ENCODE data around the gene CAPN11. TPM values are rescaled to one million over a fixed set of nuclear protein-coding genes. Genes with fewer than 3 reads are reported as not detected.

Gene CAPN11
- total and polyA plus RNA-seq, 9 of the 15 experiments (the other 6 are each of a cell fraction or from before 2014, with no cell fraction given): 0.03 to 0.61 (median 0.17) TPM; not detected in 1

- peak in 1 of 2 experiments; percentile 57; a peak in 1 of 4 replicates for TF ChIP-seq HDAC1 (IDR thresholded peaks at IDR 0.05)
- no peak for TF ChIP-seq HNRNPUL1 (IDR thresholded peaks at IDR 0.05; ENCODE audit: low read length)
- no peak for TF ChIP-seq CAMTA2 (CRISPR knock-in tag; conservative IDR thresholded peaks at IDR 0.05)
- no peak for TF ChIP-seq MCM2 (IDR thresholded peaks at IDR 0.05; ENCODE audit: low read depth)
- TF ChIP-seq, protein P1, sequence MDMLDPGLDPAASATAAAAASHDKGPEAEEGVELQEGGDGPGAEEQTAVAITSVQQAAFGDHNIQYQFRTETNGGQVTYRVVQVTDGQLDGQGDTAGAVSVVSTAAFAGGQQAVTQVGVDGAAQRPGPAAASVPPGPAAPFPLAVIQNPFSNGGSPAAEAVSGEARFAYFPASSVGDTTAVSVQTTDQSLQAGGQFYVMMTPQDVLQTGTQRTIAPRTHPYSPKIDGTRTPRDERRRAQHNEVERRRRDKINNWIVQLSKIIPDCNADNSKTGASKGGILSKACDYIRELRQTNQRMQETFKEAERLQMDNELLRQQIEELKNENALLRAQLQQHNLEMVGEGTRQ (CRISPR knock-in tag; IDR thresholded peaks at IDR 0.05): no peak
- no peak for TF ChIP-seq CBX5 (IDR thresholded peaks at IDR 0.05; ENCODE audit: borderline replicate concordance, low read depth)
- TF ChIP-seq BRF1 (IDR thresholded peaks at IDR 0.05; ENCODE audit: borderline replicate concordance, extremely low read depth, insufficient read length): no peak
- TF ChIP-seq, protein P2, sequence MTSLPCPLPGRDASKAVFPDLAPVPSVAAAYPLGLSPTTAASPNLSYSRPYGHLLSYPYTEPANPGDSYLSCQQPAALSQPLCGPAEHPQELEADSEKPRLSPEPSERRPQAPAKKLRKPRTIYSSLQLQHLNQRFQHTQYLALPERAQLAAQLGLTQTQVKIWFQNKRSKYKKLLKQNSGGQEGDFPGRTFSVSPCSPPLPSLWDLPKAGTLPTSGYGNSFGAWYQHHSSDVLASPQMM (CRISPR knock-in tag; IDR thresholded peaks at IDR 0.05): no peak
- no peak for TF ChIP-seq RAD51 (IDR thresholded peaks at IDR 0.05; ENCODE audit: borderline replicate concordance, low read depth)
- no peak for TF ChIP-seq GABPB2 (CRISPR knock-in tag; conservative IDR thresholded peaks at IDR 0.05)
- TF ChIP-seq TGIF2 (CRISPR knock-in tag; IDR thresholded peaks at IDR 0.05): no peak
- no peak for TF ChIP-seq SRSF9 (IDR thresholded peaks at IDR 0.05; ENCODE audit: borderline replicate concordance, low read depth, low read length)
- no peak for TF ChIP-seq ATF2 (CRISPR knock-in tag; IDR thresholded peaks at IDR 0.05)
- TF ChIP-seq ZKSCAN3 (CRISPR knock-in tag; IDR thresholded peaks at IDR 0.05): no peak
- TF ChIP-seq, protein P3, sequence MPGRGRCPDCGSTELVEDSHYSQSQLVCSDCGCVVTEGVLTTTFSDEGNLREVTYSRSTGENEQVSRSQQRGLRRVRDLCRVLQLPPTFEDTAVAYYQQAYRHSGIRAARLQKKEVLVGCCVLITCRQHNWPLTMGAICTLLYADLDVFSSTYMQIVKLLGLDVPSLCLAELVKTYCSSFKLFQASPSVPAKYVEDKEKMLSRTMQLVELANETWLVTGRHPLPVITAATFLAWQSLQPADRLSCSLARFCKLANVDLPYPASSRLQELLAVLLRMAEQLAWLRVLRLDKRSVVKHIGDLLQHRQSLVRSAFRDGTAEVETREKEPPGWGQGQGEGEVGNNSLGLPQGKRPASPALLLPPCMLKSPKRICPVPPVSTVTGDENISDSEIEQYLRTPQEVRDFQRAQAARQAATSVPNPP (IDR thresholded peaks at IDR 0.05; ENCODE audit: borderline replicate concordance, insufficient read depth, insufficient read length): no peak
- peak; percentile 20; the same call in 1 of the 2 replicates for TF ChIP-seq PHF21A (IDR thresholded peaks at IDR 0.05; ENCODE audit: borderline replicate concordance, low read depth)
- TF ChIP-seq, protein P4, sequence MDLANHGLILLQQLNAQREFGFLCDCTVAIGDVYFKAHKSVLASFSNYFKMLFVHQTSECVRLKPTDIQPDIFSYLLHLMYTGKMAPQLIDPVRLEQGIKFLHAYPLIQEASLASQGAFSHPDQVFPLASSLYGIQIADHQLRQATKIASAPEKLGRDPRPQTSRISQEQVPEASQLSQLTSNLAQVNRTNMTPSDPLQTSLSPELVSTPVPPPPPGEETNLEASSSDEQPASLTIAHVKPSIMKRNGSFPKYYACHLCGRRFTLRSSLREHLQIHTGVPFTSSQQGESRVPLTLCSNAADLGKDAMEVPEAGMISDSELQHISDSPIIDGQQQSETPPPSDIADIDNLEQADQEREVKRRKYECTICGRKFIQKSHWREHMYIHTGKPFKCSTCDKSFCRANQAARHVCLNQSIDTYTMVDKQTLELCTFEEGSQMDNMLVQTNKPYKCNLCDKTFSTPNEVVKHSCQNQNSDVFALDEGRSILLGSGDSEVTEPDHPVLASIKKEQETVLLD (IDR thresholded peaks at IDR 0.05): peak; percentile 70; the same call in 1 of the 2 replicates
- TF ChIP-seq PTTG1 (tag; IDR thresholded peaks at IDR 0.05; ENCODE audit: low read depth): no peak
- TF ChIP-seq U2AF1 (optimal IDR thresholded peaks at IDR 0.05; ENCODE audit: low read depth, low read length): no peak
- TF ChIP-seq PHB2 (IDR thresholded peaks at IDR 0.05; ENCODE audit: low read depth): no peak
- TF ChIP-seq MTA3 (IDR thresholded peaks at IDR 0.05; ENCODE audit: borderline replicate concordance): peak; percentile 52; the same call in 1 of the 2 replicates
Observed at GRCh38 chr6:44172731-44173500, 14.3 kb downstream of the CAPN11 start (continued).

Measured in K562 (cell line).